HEK293 (cell line): ENCODE results near the gene FAM32A.

ENCODE experiments used
- CTCF ChIA-PET: fragments of 350-600 bp; formaldehyde crosslinking; extraction: SDS; loops from one replicate; lab custom pipeline; 2021; ENCODE audit warnings: antibody characterized with exemption; lab: Yijun Ruan, JAX
- POLR2A ChIA-PET: fragments of 300-600 bp; formaldehyde crosslinking; extraction: SDS; loops from one replicate; lab custom pipeline; 2020; ENCODE audit warnings: antibody characterized with exemption, inconsistent platforms; lab: Yijun Ruan, JAX
- H3K27ac ChIP-seq: fragments of 200-500 bp; sonication (Bioruptor generic); 2 replicates; pipeline ENCODE4 v1.5.1; 2014; ENCODE audit warnings: low read depth, low read length, control low read depth, inconsistent platforms; ENCODE audit errors: extremely low read depth
- H3K36me3 ChIP-seq, 2 experiments: fragments of 200-500 bp in 1 of 2; sonication (Bioruptor generic) in 1 of 2; 1 replicate in 1 of 2; 2 replicates in 1 of 2; pipeline ENCODE4 v1.5.1; 2014 to 2017; ENCODE audit warnings: inconsistent platforms in 2 of 2, low read length in 2 of 2; ENCODE audit not compliant: control insufficient read depth in 2 of 2, insufficient read depth in 1 of 2
- H3K4me1 ChIP-seq: fragments of 200-500 bp; sonication (Bioruptor generic); 2 replicates; pipeline ENCODE4 v1.5.1; 2014; ENCODE audit warnings: mild to moderate bottlenecking, low read length, inconsistent platforms; ENCODE audit not compliant: control insufficient read depth, insufficient read depth
- H3K4me3 ChIP-seq: 2 replicates; pipeline ENCODE4 v1.5.1; 2011; ENCODE audit warnings: low read depth, mild to moderate bottlenecking, control low read depth, low read length, moderate library complexity
- H3K9me3 ChIP-seq: fragments of 200-500 bp; sonication (Bioruptor generic); 2 replicates; pipeline ENCODE4 v1.5.1; 2014; ENCODE audit warnings: low read depth, low read length, inconsistent platforms; ENCODE audit not compliant: control insufficient read depth, insufficient read depth
- FEZF1 ChIP-seq: fragments of 450-650 bp; formaldehyde crosslinking; IDR thresholded peaks from 2 replicates; pipeline ENCODE4 v1.5.1; 2016; ENCODE audit warnings: missing biosample characterization, missing genetic modification characterization
- KLF7 ChIP-seq: fragments of 450-650 bp; formaldehyde crosslinking; IDR thresholded peaks from 2 replicates; pipeline ENCODE4 v1.5.1; 2016; ENCODE audit warnings: missing biosample characterization, missing genetic modification characterization, borderline replicate concordance
- KLF8 ChIP-seq: fragments of 450-650 bp; formaldehyde crosslinking; IDR thresholded peaks from 2 replicates; pipeline ENCODE4 v1.5.1; 2016; ENCODE audit warnings: missing biosample characterization, missing genetic modification characterization
- OVOL3 ChIP-seq: fragments of 450-650 bp; formaldehyde crosslinking; IDR thresholded peaks from 2 replicates; pipeline ENCODE4 v1.5.1; 2016; ENCODE audit warnings: missing biosample characterization, missing genetic modification characterization
- PRDM10 ChIP-seq: fragments of 450-650 bp; formaldehyde crosslinking; IDR thresholded peaks from 2 replicates; pipeline ENCODE4 v1.5.1; 2016; ENCODE audit warnings: missing biosample characterization, missing genetic modification characterization
- TRIM28 ChIP-seq: IDR thresholded peaks from 2 replicates; pipeline ENCODE4 v1.6.1; 2011; ENCODE audit warnings: low read length, control low read depth, borderline replicate concordance
- TSHZ1 ChIP-seq: fragments of 450-650 bp; formaldehyde crosslinking; IDR thresholded peaks from 2 replicates; pipeline ENCODE4 v1.5.1; 2016; ENCODE audit warnings: missing biosample characterization, missing genetic modification characterization, borderline replicate concordance
- ZBTB10 ChIP-seq: fragments of 450-650 bp; formaldehyde crosslinking; IDR thresholded peaks from 2 replicates; pipeline ENCODE4 v1.5.1; 2016; ENCODE audit warnings: missing biosample characterization, missing genetic modification characterization
- ZBTB20 ChIP-seq: fragments of 450-650 bp; formaldehyde crosslinking; IDR thresholded peaks from 2 replicates; pipeline ENCODE4 v1.5.1; 2016; ENCODE audit warnings: missing biosample characterization, missing genetic modification characterization
- ZFHX2 ChIP-seq: fragments of 450-650 bp; formaldehyde crosslinking; conservative IDR thresholded peaks from 2 replicates; pipeline ENCODE4 v1.5.1; 2016; ENCODE audit warnings: missing biosample characterization, missing genetic modification characterization
- ZNF112 ChIP-seq: fragments of 450-650 bp; formaldehyde crosslinking; IDR thresholded peaks from 2 replicates; pipeline ENCODE4 v1.5.0; 2017; ENCODE audit warnings: missing biosample characterization, missing genetic modification characterization
- ZNF211 ChIP-seq: fragments of 450-650 bp; formaldehyde crosslinking; IDR thresholded peaks from 2 replicates; pipeline ENCODE4 v1.5.1; 2016; ENCODE audit warnings: low read depth, missing biosample characterization, missing genetic modification characterization
- ZNF223 ChIP-seq: fragments of 450-650 bp; formaldehyde crosslinking; IDR thresholded peaks from 2 replicates; pipeline ENCODE4 v1.5.1; 2016; ENCODE audit warnings: missing biosample characterization, missing genetic modification characterization
- ZNF26 ChIP-seq: fragments of 450-650 bp; formaldehyde crosslinking; IDR thresholded peaks from 2 replicates; pipeline ENCODE4 v1.5.1; 2016; ENCODE audit warnings: missing biosample characterization, missing genetic modification characterization
- ZNF280D ChIP-seq: fragments of 450-650 bp; formaldehyde crosslinking; IDR thresholded peaks from 2 replicates; pipeline ENCODE4 v1.5.1; 2016; ENCODE audit warnings: missing biosample characterization, missing genetic modification characterization
- ZNF510 ChIP-seq: fragments of 450-650 bp; formaldehyde crosslinking; IDR thresholded peaks from 2 replicates; pipeline ENCODE4 v1.5.1; 2018; ENCODE audit warnings: mild to moderate bottlenecking, missing genetic modification characterization, missing biosample characterization; ENCODE audit not compliant: insufficient replicate concordance
- ZNF596 ChIP-seq: fragments of 450-650 bp; IDR thresholded peaks from 2 replicates; pipeline ENCODE4 v1.5.0; 2018; ENCODE audit warnings: missing biosample characterization, mild to moderate bottlenecking, missing genetic modification characterization, moderate library complexity
- ZNF621 ChIP-seq: fragments of 450-650 bp; formaldehyde crosslinking; IDR thresholded peaks from 2 replicates; pipeline ENCODE4 v1.5.1; 2017; ENCODE audit warnings: missing biosample characterization, missing genetic modification characterization
- ZNF623 ChIP-seq: fragments of 450-650 bp; formaldehyde crosslinking; IDR thresholded peaks from 2 replicates; pipeline ENCODE4 v1.5.1; 2016; ENCODE audit warnings: missing biosample characterization, missing genetic modification characterization
- ZNF768 ChIP-seq: fragments of 450-650 bp; formaldehyde crosslinking; IDR thresholded peaks from 2 replicates; pipeline ENCODE4 v1.5.1; 2018; ENCODE audit warnings: missing biosample characterization, mild to moderate bottlenecking, missing genetic modification characterization
- ZNF792 ChIP-seq: fragments of 450-650 bp; formaldehyde crosslinking; IDR thresholded peaks from 2 replicates; pipeline ENCODE4 v1.5.1; 2016; ENCODE audit warnings: missing biosample characterization, missing genetic modification characterization

Gene FAM32A

GRCh38 chr19:16227837-16228636, 42.8 kb downstream of the FAM32A start (continued):
- TF ChIP-seq ZNF26 (tag by site-specific recombination): no peak
- no peak for TF ChIP-seq ZNF223
- TF ChIP-seq KLF8 (tag by site-specific recombination): no peak
- TF ChIP-seq ZNF211: no peak
- TF ChIP-seq TRIM28: no peak
- TF ChIP-seq, all 188 proteins: peak for 0

GRCh38 chr19:16228637-16229321, 43.6 kb downstream of the FAM32A start:
- POLR2A ChIA-PET: no interaction called here
- CTCF ChIA-PET: interaction anchor here (1.1 kb wide), 1 partner anchor 20 kb away, joined by 4 read pairs; no protein-coding TSS in a partner anchor

More at GRCh38 chr19:16228637-16229321, 43.6 kb downstream of the FAM32A start:
- TF ChIP-seq ZFHX2 (tag by site-specific recombination): no peak
- no peak for TF ChIP-seq ZNF768 (tag by site-specific recombination)
- TF ChIP-seq ZBTB10 (tag by site-specific recombination): no peak
- no peak for TF ChIP-seq OVOL3
- no peak for TF ChIP-seq ZBTB20
- no peak for TF ChIP-seq ZNF280D (tag by site-specific recombination)
- TF ChIP-seq KLF7 (tag by site-specific recombination): no peak
- no peak for TF ChIP-seq ZNF510 (tag by site-specific recombination)
- TF ChIP-seq ZNF596 (tag by site-specific recombination): no peak
- TF ChIP-seq ZNF792: no peak
- TF ChIP-seq TSHZ1: no peak
- TF ChIP-seq PRDM10 (tag by site-specific recombination): no peak
- no peak for TF ChIP-seq ZNF621 (tag by site-specific recombination)
- no peak for TF ChIP-seq ZNF623 (tag by site-specific recombination)
- TF ChIP-seq FEZF1 (tag by site-specific recombination): no peak
- TF ChIP-seq ZNF112: no peak
- Histone ChIP-seq H3K36me3 (peaks cover 0 to 91% of the 10 kb centered on the region in 2 experiments; a peak in 2 of 3 replicates), H3K4me1 (no peaks in the 10 kb centered on the region), H3K9me3 (no peaks in the 10 kb centered on the region), H3K4me3 (no peak overlapping the region), H3K27ac (no peak overlapping the region)
